OCI-LY3 (cell line): ENCODE results near the gene CDIP1.

Source experiments
- CTCF ChIP-seq: fragments of 200-600, 300-600 bp; sonication (generic); IDR thresholded peaks from 2 replicates; pipeline ENCODE4 v1.5.1; 2014; ENCODE audit warnings: antibody characterized with exemption, low read length, low read depth
- EZH2phosphoT487 ChIP-seq: fragments of 200-600 bp; shearing (Covaris generic); IDR thresholded peaks from 2 replicates; pipeline ENCODE4 v1.6.1; 2018; ENCODE audit warnings: antibody characterized with exemption, mixed run types, low read depth

- TF ChIP-seq CTCF (no peak), EZH2phosphoT487 (no peak)
Measured at GRCh38 chr16:4494746-4495490, 43.7 kb downstream of the CDIP1 start.
